Dermis microvascular lymphatic vessel endothelial cell (primary cell): Measurements from ENCODE around the gene PAX5. TPM values are rescaled to one million over a fixed set of nuclear protein-coding genes. Genes with fewer than 3 reads are reported as not detected.
"Not testable (repeated sequence)": the region's sequence is repeated elsewhere in the genome, so short reads cannot be mapped to it uniquely, and the experiment has no call there.

ENCODE experiments used
- DNase-seq, 2 donors: peaks; one replicate each; pipeline versions ENCODE4 v3.0.0 to v3.0.0-alpha.2; 2010; ENCODE audit warnings: low read depth in 2 of 2
- total RNA-seq: library from RNA; depleted of rRNA; stranded (reverse); fragments of >200 nt; gene quantifications from 2 replicates; pipeline ENCODE4 v1.2.1, GENCODE V29; 2014

Gene PAX5
- total RNA-seq, 1 donor from 2014 or later: not detected

- DNase-seq: no peak
Observed at GRCh38 chr9:36881743-36882441, 152.2 kb downstream of the PAX5 start.

GRCh38 chr9:36881316-36881715 is 152.8 kb downstream of the PAX5 start:
- no peak for DNase-seq

GRCh38 chr9:36880075-36880474 is 154.0 kb downstream of the PAX5 start:
- no peak for DNase-seq

- no peak for DNase-seq
Observed at GRCh38 chr9:36878986-36879982, 154.8 kb downstream of the PAX5 start.

GRCh38 chr9:36877239-36877638 is 156.8 kb downstream of the PAX5 start:
- DNase-seq: no peak

- DNase-seq: no peak
Observed at GRCh38 chr9:36876056-36876455, 158.0 kb downstream of the PAX5 start.

- no peak for DNase-seq
Observed at GRCh38 chr9:36874921-36875320, 159.1 kb downstream of the PAX5 start.

- no peak for DNase-seq
Observed at GRCh38 chr9:36874261-36874660, 159.8 kb downstream of the PAX5 start.

- DNase-seq: peak; percentile 35 to 66
Observed at GRCh38 chr9:36873247-36873875, 160.7 kb downstream of the PAX5 start.

GRCh38 chr9:36872641-36873040 is 161.4 kb downstream of the PAX5 start:
- no peak for DNase-seq

- DNase-seq: no peak
Observed at GRCh38 chr9:36871606-36872005, 162.5 kb downstream of the PAX5 start.

GRCh38 chr9:36870960-36871359 is 163.1 kb downstream of the PAX5 start:
- no peak for DNase-seq

- not testable (repeated sequence) for DNase-seq
Observed at GRCh38 chr9:36869605-36870004, 164.5 kb downstream of the PAX5 start.

GRCh38 chr9:36868586-36869282 is 165.3 kb downstream of the PAX5 start:
- DNase-seq: no peak

- DNase-seq: no peak
Observed at GRCh38 chr9:36867672-36868471, 166.2 kb downstream of the PAX5 start.

- DNase-seq: no peak
Observed at GRCh38 chr9:36867241-36867640, 166.8 kb downstream of the PAX5 start.

- DNase-seq: no peak
Observed at GRCh38 chr9:36866840-36867239, 167.2 kb downstream of the PAX5 start.

GRCh38 chr9:36865731-36866635 is 168.1 kb downstream of the PAX5 start:
- no peak for DNase-seq
